CD4-positive, CD25-positive, alpha-beta regulatory T cell (primary cell): ENCODE data around the gene TBC1D10A. TPM values are rescaled to one million over a fixed set of nuclear protein-coding genes. Genes with fewer than 3 reads are reported as not detected.

Experiments used
- ATAC-seq, 2 donors: fragments of 150-1000 bp; cut with Tn5 transposase; one replicate each; pipeline ENCODE4 v1.10.0; 2021; ENCODE audit warnings: low read depth in 2 of 2, moderate number of reproducible peaks in 2 of 2, moderate library complexity in 1 of 2
- DNase-seq, 3 donors: peaks; one replicate each; pipeline versions ENCODE4 v3.0.0 to v3.0.0-alpha.2; 2012 to 2022; ENCODE audit warnings: mixed read lengths in 1 of 3
- H3K27ac ChIP-seq: one replicate; pipeline ENCODE4 v1.7.0; 2013; ENCODE audit warnings: mild to moderate bottlenecking, low read length; ENCODE audit not compliant: insufficient read depth, poor library complexity, severe bottlenecking
- H3K27me3 ChIP-seq: one replicate; pipeline ENCODE4 v1.7.0; 2013; ENCODE audit warnings: low read length; ENCODE audit not compliant: control insufficient read depth, insufficient read depth
- H3K36me3 ChIP-seq: one replicate; pipeline ENCODE4 v1.7.0; 2013; ENCODE audit warnings: mild to moderate bottlenecking, low read length, moderate library complexity; ENCODE audit not compliant: control insufficient read depth, insufficient read depth
- H3K4me1 ChIP-seq: 2 replicates; pipeline ENCODE4 v1.7.0; 2013; ENCODE audit warnings: mild to moderate bottlenecking, low read length; ENCODE audit not compliant: insufficient read depth, control insufficient read depth, poor library complexity, severe bottlenecking
- H3K4me3 ChIP-seq: one replicate; pipeline ENCODE4 v1.7.0; 2013; ENCODE audit warnings: low read depth, mild to moderate bottlenecking, low read length, moderate library complexity
- H3K9me3 ChIP-seq, 2 experiments: 1 replicate in 1 of 2; 2 replicates in 1 of 2; pipeline ENCODE4 v1.7.0; 2013; ENCODE audit warnings: low read length in 2 of 2, mild to moderate bottlenecking in 1 of 2, moderate library complexity in 1 of 2; ENCODE audit not compliant: control insufficient read depth in 2 of 2
- H3K27ac Mint-ChIP-seq, 3 donors: one replicate each; pipeline ENCODE4 v1.8.0; 2020 to 2022; ENCODE audit warnings: mild to moderate bottlenecking in 3 of 3, mixed read lengths in 3 of 3, moderate library complexity in 2 of 3
- H3K27me3 Mint-ChIP-seq: one replicate; pipeline ENCODE4 v1.8.0; 2022; ENCODE audit warnings: mild to moderate bottlenecking, mixed read lengths
- H3K36me3 Mint-ChIP-seq: one replicate; pipeline ENCODE4 v1.8.0; 2020; ENCODE audit warnings: mixed read lengths
- H3K4me1 Mint-ChIP-seq, 4 donors: one replicate each; pipeline ENCODE4 v1.8.0; 2020 to 2022; ENCODE audit warnings: mixed read lengths in 4 of 4, mild to moderate bottlenecking in 1 of 4
- H3K4me3 Mint-ChIP-seq, 4 donors: one replicate each; pipeline ENCODE4 v1.8.0; 2020 to 2022; ENCODE audit warnings: mild to moderate bottlenecking in 4 of 4, mixed read lengths in 4 of 4, moderate library complexity in 3 of 4
- H3K9me3 Mint-ChIP-seq, 7 donors: one replicate each; pipeline ENCODE4 v1.8.0; 2020 to 2022; ENCODE audit warnings: mixed read lengths in 7 of 7, mild to moderate bottlenecking in 3 of 7, moderate library complexity in 2 of 7
- polyA plus RNA-seq, 4 donors: library from polyadenylated mRNA; unstranded; fragments of 300-500 nt; fragmentation: Illumina TruSeq; gene quantifications; one replicate each; pipeline ENCODE4 v1.2.3, GENCODE V29; 2021
- total RNA-seq: library from RNA; stranded (reverse); gene quantifications from one replicate; pipeline ENCODE4 v1.2.3, GENCODE V29; 2022

The TBC1D10A gene
- total RNA-seq (67.5 TPM), polyA plus RNA-seq (10 to 100 TPM; 44.2 to 58.0 (median 47.4) TPM)

- Histone ChIP-seq H3K4me3 (peak within 1 kb of the TSS; percentile 81), H3K36me3 (peaks cover 8% of the 10 kb centered on the region), H3K27ac (peak within 1 kb of the TSS; percentile 82), H3K4me1 (peaks cover 52% of the 10 kb centered on the region), H3K9me3 (no peaks in the 10 kb centered on the region), H3K27me3 (no peaks in the 10 kb centered on the region)
- DNase-seq (peak; percentile 92 to 97 (median 93)), ATAC-seq (peak; percentile 90 to 91)
- Mint-ChIP-seq H3K4me3 (peak within 1 kb of the TSS; percentile 85 to 94 (median 92)), H3K27ac (peak within 1 kb of the TSS; percentile 90 to 95 (median 94)), H3K27me3 (no peaks in the 10 kb centered on the region), H3K9me3 (no peaks in the 10 kb centered on the region), H3K36me3 (peaks cover 17% of the 10 kb centered on the region), H3K4me1 (peaks cover 11 to 55% (median 40%) of the 10 kb centered on the region in 4 donors)
Measured at GRCh38 chr22:30326706-30327362, at the start of gene TBC1D10A. TSS of gene TBC1D10A (minus strand) at chr22:30326941. CDS start at chr22:30326881, 60 bp downstream.

GRCh38 chr22:30375312-30375849 lies 48.6 kb upstream of the TBC1D10A start:
- H3K36me3 Mint-ChIP-seq = no peaks in the 10 kb centered on the region
- no peak overlapping the region for H3K4me3 Mint-ChIP-seq
- Histone ChIP-seq H3K27ac (no peak overlapping the region), H3K4me1 (no peaks in the 10 kb centered on the region), H3K27me3 (no peaks in the 10 kb centered on the region), H3K36me3 (no peaks in the 10 kb centered on the region), H3K4me3 (no peak overlapping the region), H3K9me3 (no peaks in the 10 kb centered on the region)
- DNase-seq (no peak), ATAC-seq (no peak)
- peaks cover 0 to 5% (median 0%) of the 10 kb centered on the region in 4 donors for H3K4me1 Mint-ChIP-seq
- H3K27me3 Mint-ChIP-seq = no peaks in the 10 kb centered on the region
- no peak overlapping the region for H3K27ac Mint-ChIP-seq
- no peaks in the 10 kb centered on the region for H3K9me3 Mint-ChIP-seq

GRCh38 chr22:30373331-30374325 lies 46.9 kb upstream of the TBC1D10A start:
- H3K27ac Mint-ChIP-seq = peak overlapping the region in 1 of 3 donors; percentile 59
- no peak for ATAC-seq

GRCh38 chr22:30372915-30373314 lies 46.2 kb upstream of the TBC1D10A start:
- no peak overlapping the region for H3K27ac ChIP-seq

More at GRCh38 chr22:30373331-30374325, 46.9 kb upstream of the TBC1D10A start:
- Histone ChIP-seq H3K27ac (no peak overlapping the region), H3K4me3 (no peak overlapping the region), H3K36me3 (no peaks in the 10 kb centered on the region), H3K27me3 (no peaks in the 10 kb centered on the region), H3K4me1 (no peaks in the 10 kb centered on the region), H3K9me3 (no peaks in the 10 kb centered on the region)
- Mint-ChIP-seq H3K27me3 (no peaks in the 10 kb centered on the region), H3K4me1 (peaks cover 0 to 5% (median 0%) of the 10 kb centered on the region in 4 donors), H3K4me3 (no peak overlapping the region), H3K36me3 (no peaks in the 10 kb centered on the region), H3K9me3 (no peaks in the 10 kb centered on the region)
- DNase-seq = no peak

GRCh38 chr22:30371981-30372380 lies 45.2 kb upstream of the TBC1D10A start:
- Histone ChIP-seq H3K9me3 (no peaks in the 10 kb centered on the region), H3K4me1 (no peaks in the 10 kb centered on the region), H3K4me3 (no peak overlapping the region), H3K27me3 (no peaks in the 10 kb centered on the region), H3K27ac (no peak overlapping the region), H3K36me3 (no peaks in the 10 kb centered on the region)
- no peaks in the 10 kb centered on the region for H3K4me1 Mint-ChIP-seq
- no peaks in the 10 kb centered on the region for H3K9me3 Mint-ChIP-seq
- no peaks in the 10 kb centered on the region for H3K27me3 Mint-ChIP-seq
- no peaks in the 10 kb centered on the region for H3K36me3 Mint-ChIP-seq
- DNase-seq = no peak
- peak overlapping the region in 1 of 3 donors; percentile 44 for H3K27ac Mint-ChIP-seq
- no peak for ATAC-seq
- no peak overlapping the region for H3K4me3 Mint-ChIP-seq

More at GRCh38 chr22:30372915-30373314, 46.2 kb upstream of the TBC1D10A start:
- Mint-ChIP-seq H3K27me3 (no peaks in the 10 kb centered on the region), H3K4me3 (no peak overlapping the region), H3K9me3 (no peaks in the 10 kb centered on the region), H3K4me1 (peaks cover 0 to 2% (median 0%) of the 10 kb centered on the region in 4 donors), H3K27ac (no peak overlapping the region), H3K36me3 (no peaks in the 10 kb centered on the region)
- ATAC-seq (no peak), DNase-seq (no peak)
- Histone ChIP-seq H3K36me3 (no peaks in the 10 kb centered on the region), H3K9me3 (no peaks in the 10 kb centered on the region), H3K4me3 (no peak overlapping the region), H3K4me1 (no peaks in the 10 kb centered on the region), H3K27me3 (no peaks in the 10 kb centered on the region)

- Mint-ChIP-seq H3K27me3 (no peaks in the 10 kb centered on the region), H3K9me3 (no peaks in the 10 kb centered on the region), H3K4me3 (no peak overlapping the region), H3K36me3 (no peaks in the 10 kb centered on the region), H3K27ac (no peak overlapping the region), H3K4me1 (no peaks in the 10 kb centered on the region)
- no peak overlapping the region for H3K4me3 ChIP-seq
- H3K36me3 ChIP-seq = no peaks in the 10 kb centered on the region
- H3K4me1 ChIP-seq = no peaks in the 10 kb centered on the region
- H3K9me3 ChIP-seq = no peaks in the 10 kb centered on the region
- ATAC-seq (no peak), DNase-seq (no peak)
- no peak overlapping the region for H3K27ac ChIP-seq
- H3K27me3 ChIP-seq = no peaks in the 10 kb centered on the region
Measured at GRCh38 chr22:30371321-30371720, 44.6 kb upstream of the TBC1D10A start.

GRCh38 chr22:30370641-30371230 lies 44.0 kb upstream of the TBC1D10A start:
- DNase-seq (no peak), ATAC-seq (no peak)
- Histone ChIP-seq H3K4me1 (no peaks in the 10 kb centered on the region), H3K27me3 (no peaks in the 10 kb centered on the region), H3K27ac (no peak overlapping the region), H3K9me3 (no peaks in the 10 kb centered on the region), H3K36me3 (no peaks in the 10 kb centered on the region), H3K4me3 (no peak overlapping the region)
- Mint-ChIP-seq H3K36me3 (no peaks in the 10 kb centered on the region), H3K4me1 (no peaks in the 10 kb centered on the region), H3K9me3 (no peaks in the 10 kb centered on the region), H3K27ac (no peak overlapping the region), H3K27me3 (no peaks in the 10 kb centered on the region), H3K4me3 (no peak overlapping the region)
